AG20443 (cell line): Measurements from ENCODE around the gene DSEL.

Experiments used
- DNase-seq: peaks from one replicate; pipeline ENCODE4 v3.0.0; 2012; ENCODE audit warnings: low spot score, mixed read lengths

Gene DSEL

GRCh38 chr18:67516539-67517443, at the start of gene DSEL:
DSEL (minus strand) TSS chr18:67516720; CDS start chr18:67514608, 2,112 bp downstream.
- peak; percentile 98 for DNase-seq

GRCh38 chr18:67553437-67553836, 36.9 kb upstream of the DSEL start:
- DNase-seq: no peak

GRCh38 chr18:67550872-67551520, 34.5 kb upstream of the DSEL start:
- DNase-seq: no peak

GRCh38 chr18:67549946-67550345, 33.4 kb upstream of the DSEL start:
- DNase-seq: no peak

- DNase-seq: no peak
These were observed 29.2 kb upstream of the DSEL start for GRCh38 chr18:67545681-67546080.

GRCh38 chr18:67540559-67540958, 24.0 kb upstream of the DSEL start:
- no peak for DNase-seq

GRCh38 chr18:67531929-67532328, 15.4 kb upstream of the DSEL start:
- DNase-seq: no peak

- DNase-seq: peak; percentile 82
These were observed 9.0 kb upstream of the DSEL start for GRCh38 chr18:67525328-67526099.

GRCh38 chr18:67520351-67520921, 3.9 kb upstream of the DSEL start:
- peak; percentile 67 for DNase-seq

- DNase-seq: peak; percentile 35
These were observed 3.1 kb upstream of the DSEL start for GRCh38 chr18:67519592-67519991.

GRCh38 chr18:67518566-67518965, 2.0 kb upstream of the DSEL start:
- no peak for DNase-seq

GRCh38 chr18:67517444-67517765, 885 bp upstream of the DSEL start:
- no peak for DNase-seq

GRCh38 chr18:67515942-67516538, 480 bp downstream of the DSEL start:
- peak; percentile 81 for DNase-seq

- no peak for DNase-seq
These were observed 1.5 kb downstream of the DSEL start for GRCh38 chr18:67514901-67515540.

- no peak for DNase-seq
These were observed 2.1 kb downstream of the DSEL start for GRCh38 chr18:67514465-67514864.

GRCh38 chr18:67513280-67513679, 3.2 kb downstream of the DSEL start:
- DNase-seq: no peak

GRCh38 chr18:67511840-67512239, 4.7 kb downstream of the DSEL start:
- no peak for DNase-seq

- no peak for DNase-seq
These were observed 5.7 kb downstream of the DSEL start for GRCh38 chr18:67510831-67511230.

- peak; percentile 24 for DNase-seq
These were observed 6.7 kb downstream of the DSEL start for GRCh38 chr18:67509741-67510391.

GRCh38 chr18:67508146-67508545, 8.4 kb downstream of the DSEL start:
- DNase-seq: no peak

GRCh38 chr18:67504739-67505138, 11.8 kb downstream of the DSEL start:
- DNase-seq: no peak
